Esophagus squamous epithelium (tissue), 5 donors: ENCODE results near the gene CUL5. TPM values are rescaled to one million over a fixed set of nuclear protein-coding genes. Genes with fewer than 3 reads are reported as not detected.

ENCODE experiments used
- DNase-seq: peaks from one replicate; lab custom pipeline; 2025; lab: John Stamatoyannopoulos, UW
- H3K27ac ChIP-seq, 4 donors: fragments of 200-600 bp; sonication (generic); one replicate each; pipeline ENCODE4 v1.5.1; 2016 to 2019; ENCODE audit warnings: mild to moderate bottlenecking in 1 of 4
- H3K27me3 ChIP-seq, 4 donors: fragments of 200-600 bp; sonication (generic); 1 replicate in 3 of 4; 2 replicates in 1 of 4; pipeline versions ENCODE4 v1.5.1 to v1.6.0; 2017 to 2021; ENCODE audit warnings: antibody characterized with exemption in 1 of 4
- H3K36me3 ChIP-seq, 3 donors: fragments of 200-600 bp; sonication (generic); one replicate each; pipeline ENCODE4 v1.5.1; 2016 to 2019
- H3K4me1 ChIP-seq, 3 donors: fragments of 200-600 bp; sonication (generic); one replicate each; pipeline ENCODE4 v1.5.1; 2017 to 2019
- H3K4me3 ChIP-seq, 4 donors: fragments of 200-600 bp; sonication (generic); 1 replicate in 3 of 4; 2 replicates in 1 of 4; pipeline ENCODE4 v1.5.1; 2016 to 2019; ENCODE audit warnings: mild to moderate bottlenecking in 2 of 4, moderate library complexity in 1 of 4
- H3K9me3 ChIP-seq, 3 donors: fragments of 200-600 bp; sonication (generic); one replicate each; pipeline ENCODE4 v1.5.1; 2016 to 2019
- CTCF ChIP-seq, 6 experiments: fragments of 450-650 bp in 4 of 6; fragments of 200-600 bp in 2 of 6; sonication (generic) in 2 of 6; IDR thresholded peaks; one replicate each; pipeline ENCODE4 v1.5.1; 2016 to 2019; ENCODE audit warnings: antibody characterized with exemption in 6 of 6, mild to moderate bottlenecking in 4 of 6, moderate library complexity in 4 of 6
- POLR2A ChIP-seq, 4 donors: fragments of 450-650 bp; IDR thresholded peaks; one replicate each; pipeline ENCODE4 v1.6.1; 2017; ENCODE audit warnings: antibody characterized with exemption in 4 of 4, mild to moderate bottlenecking in 4 of 4, moderate library complexity in 3 of 4
- WGBS, 2 donors: methylation state at CpG; one replicate each; pipeline ENCODE4 v1.1.5; 2018; 5-methylcytosine and 5-hydroxymethylcytosine counted together
- intact Hi-C: fragments of 100-400 bp; cut with DNase I; formaldehyde crosslinking; loops from one replicate; pipeline ENCODE4 v1.15.0; 2022
- total RNA-seq, 4 donors: library from RNA; depleted of rRNA; stranded (reverse); fragments of >200 nt; gene quantifications; one replicate each; pipeline ENCODE4 v1.1.0, GENCODE V29; 2016
- donor health status: DM: yes; HTN: yes; CAD: no.

The CUL5 gene
- total RNA-seq, 4 donors from 2014 or later = 19.4 to 34.3 (median 31.7) TPM

- Histone ChIP-seq H3K27ac (no peak overlapping the region), H3K4me3 (no peak overlapping the region), H3K9me3 (no peaks in the 10 kb centered on the region), H3K4me1 (peaks cover 20 to 38% (median 24%) of the 10 kb centered on the region in 3 donors), H3K27me3 (no peaks in the 10 kb centered on the region), H3K36me3 (no peaks in the 10 kb centered on the region)
- 93 to 94% methylated on average over 17 to 18 of the region's 18 CpGs for WGBS, 2 donors
- TF ChIP-seq CTCF (IDR thresholded peaks at IDR 0.05) (no peak), POLR2A (IDR thresholded peaks at IDR 0.05) (no peak)
- no peak for DNase-seq
- intact Hi-C loops = no loop called here
These were observed 879 bp upstream of the CUL5 start for GRCh38 chr11:108007819-108008218.

- H3K4me1 ChIP-seq = peaks cover 20 to 54% (median 27%) of the 10 kb centered on the region in 3 donors
- H3K27me3 ChIP-seq = no peaks in the 10 kb centered on the region
- 2 to 3% methylated on average over 15 to 19 of the region's 31 CpGs for WGBS, 2 donors
- no peak for DNase-seq
- peak overlapping the region; percentile 95 to 99 (median 98) for H3K27ac ChIP-seq
- peak overlapping the region; percentile 84 to 95 (median 88) for H3K4me3 ChIP-seq
- TF ChIP-seq CTCF (IDR thresholded peaks at IDR 0.05) (no peak), POLR2A (IDR thresholded peaks at IDR 0.05) (no peak)
- H3K36me3 ChIP-seq = no peaks in the 10 kb centered on the region
- intact Hi-C loops = no loop called here
- no peaks in the 10 kb centered on the region for H3K9me3 ChIP-seq
These were observed 1.0 kb downstream of the CUL5 start for GRCh38 chr11:108009497-108010370.

- intact Hi-C loops = no loop called here
- Histone ChIP-seq H3K9me3 (no peaks in the 10 kb centered on the region), H3K27me3 (no peaks in the 10 kb centered on the region), H3K4me3 (no peak overlapping the region), H3K27ac (no peak overlapping the region), H3K4me1 (peaks cover 20 to 60% (median 27%) of the 10 kb centered on the region in 3 donors), H3K36me3 (peaks cover 0 to 5% (median 0%) of the 10 kb centered on the region in 3 donors)
- no peak for TF ChIP-seq POLR2A (IDR thresholded peaks at IDR 0.05)
- no peak for TF ChIP-seq CTCF (IDR thresholded peaks at IDR 0.05)
- no peak for DNase-seq
- WGBS, 2 donors = 95 to 98% methylated on average over 5 of the region's 5 CpGs
These were observed 3.5 kb downstream of the CUL5 start for GRCh38 chr11:108012139-108012725.

GRCh38 chr11:108016647-108017046, 7.9 kb downstream of the CUL5 start:
- Histone ChIP-seq H3K27ac (no peak overlapping the region), H3K4me1 (peaks cover 3 to 34% (median 8%) of the 10 kb centered on the region in 3 donors), H3K27me3 (no peaks in the 10 kb centered on the region), H3K9me3 (no peaks in the 10 kb centered on the region), H3K36me3 (peaks cover 0 to 5% (median 0%) of the 10 kb centered on the region in 3 donors), H3K4me3 (no peak overlapping the region)
- no peak for DNase-seq
- no peak for TF ChIP-seq CTCF (IDR thresholded peaks at IDR 0.05)
- no peak for TF ChIP-seq POLR2A (IDR thresholded peaks at IDR 0.05)
- intact Hi-C loops = no loop called here

GRCh38 chr11:108018708-108019107, 10.0 kb downstream of the CUL5 start:
- Histone ChIP-seq H3K4me3 (no peak overlapping the region), H3K9me3 (no peaks in the 10 kb centered on the region), H3K4me1 (peaks cover 0 to 13% (median 0%) of the 10 kb centered on the region in 3 donors), H3K36me3 (peaks cover 0 to 5% (median 0%) of the 10 kb centered on the region in 3 donors), H3K27me3 (no peaks in the 10 kb centered on the region), H3K27ac (no peak overlapping the region)
- no peak for DNase-seq
- TF ChIP-seq CTCF (IDR thresholded peaks at IDR 0.05) (no peak), POLR2A (IDR thresholded peaks at IDR 0.05) (no peak)
- WGBS, 2 donors = 88 to 92% methylated on average over 2 of the region's 2 CpGs
- intact Hi-C loops = no loop called here
